Measurements from ENCODE around the gene PTGES3L.

DNA sequence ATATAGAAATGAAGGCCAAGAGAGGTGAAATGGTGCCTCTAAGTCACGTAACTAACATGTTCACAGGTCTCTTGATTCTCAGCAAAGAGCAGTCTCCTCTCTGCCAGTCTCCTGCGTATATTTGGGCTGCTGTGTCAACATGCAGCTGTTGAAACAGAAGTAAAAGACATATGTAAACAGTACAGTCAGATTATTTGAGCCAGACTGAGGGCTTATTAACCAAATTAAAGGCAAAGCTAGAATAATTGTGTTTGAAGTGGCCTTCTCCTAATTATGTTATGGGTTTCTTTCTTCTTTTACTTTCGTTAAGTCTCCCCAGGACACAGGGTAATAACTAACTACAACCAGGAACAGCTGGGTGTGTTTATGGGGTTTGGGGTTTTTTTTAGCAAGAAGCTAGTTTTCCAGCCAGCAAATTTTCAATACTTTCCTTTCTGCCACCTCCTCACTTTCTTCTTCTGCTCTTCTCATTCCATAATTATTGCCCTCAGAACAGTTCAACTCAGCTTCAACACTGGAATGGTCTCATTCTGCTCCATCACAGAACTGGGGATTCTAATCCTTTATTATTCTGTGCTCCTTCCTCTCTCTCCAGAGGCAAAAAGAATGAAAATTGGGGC, 60.9 kb downstream of the PTGES3L start:
- TF ChIP-seq, protein P1, sequence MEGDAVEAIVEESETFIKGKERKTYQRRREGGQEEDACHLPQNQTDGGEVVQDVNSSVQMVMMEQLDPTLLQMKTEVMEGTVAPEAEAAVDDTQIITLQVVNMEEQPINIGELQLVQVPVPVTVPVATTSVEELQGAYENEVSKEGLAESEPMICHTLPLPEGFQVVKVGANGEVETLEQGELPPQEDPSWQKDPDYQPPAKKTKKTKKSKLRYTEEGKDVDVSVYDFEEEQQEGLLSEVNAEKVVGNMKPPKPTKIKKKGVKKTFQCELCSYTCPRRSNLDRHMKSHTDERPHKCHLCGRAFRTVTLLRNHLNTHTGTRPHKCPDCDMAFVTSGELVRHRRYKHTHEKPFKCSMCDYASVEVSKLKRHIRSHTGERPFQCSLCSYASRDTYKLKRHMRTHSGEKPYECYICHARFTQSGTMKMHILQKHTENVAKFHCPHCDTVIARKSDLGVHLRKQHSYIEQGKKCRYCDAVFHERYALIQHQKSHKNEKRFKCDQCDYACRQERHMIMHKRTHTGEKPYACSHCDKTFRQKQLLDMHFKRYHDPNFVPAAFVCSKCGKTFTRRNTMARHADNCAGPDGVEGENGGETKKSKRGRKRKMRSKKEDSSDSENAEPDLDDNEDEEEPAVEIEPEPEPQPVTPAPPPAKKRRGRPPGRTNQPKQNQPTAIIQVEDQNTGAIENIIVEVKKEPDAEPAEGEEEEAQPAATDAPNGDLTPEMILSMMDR (IDR thresholded peaks at IDR 0.05), result no peak
- no peak for TF ChIP-seq POLR2A (IDR thresholded peaks at IDR 0.05)
